ENCODE results near the gene RPS17.
"Not testable (repeated sequence)": the region's sequence is repeated elsewhere in the genome, so short reads cannot be mapped to it uniquely, and the experiment has no call there.

GRCh38 chr15:82487045-82487444 is 53.2 kb downstream of the RPS17 start:
- TF ChIP-seq CTCF (IDR thresholded peaks at IDR 0.05; ENCODE audit: low read length); EZH2phosphoT487 (IDR thresholded peaks at IDR 0.05; ENCODE audit: low read length); EZH2 (optimal IDR thresholded peaks at IDR 0.05; ENCODE audit: low read depth, low read length): not testable (repeated sequence)

Data from MM.1S (cell line).